GM12891 (cell line): Measurements from ENCODE around the gene KLHL21.

Experiments used
- POLR2A ChIP-seq: IDR thresholded peaks from 2 replicates; pipeline ENCODE4 v1.6.1; 2011; ENCODE audit warnings: low read depth, low read length, control low read depth
- POLR2AphosphoS5 ChIP-seq: IDR thresholded peaks from 2 replicates; pipeline ENCODE4 v1.6.1; 2011; ENCODE audit warnings: low read depth, low read length, control low read depth
- SPI1 ChIP-seq: IDR thresholded peaks from 2 replicates; pipeline ENCODE4 v1.6.1; 2011; ENCODE audit warnings: low read depth, low read length, control low read depth

DNA sequence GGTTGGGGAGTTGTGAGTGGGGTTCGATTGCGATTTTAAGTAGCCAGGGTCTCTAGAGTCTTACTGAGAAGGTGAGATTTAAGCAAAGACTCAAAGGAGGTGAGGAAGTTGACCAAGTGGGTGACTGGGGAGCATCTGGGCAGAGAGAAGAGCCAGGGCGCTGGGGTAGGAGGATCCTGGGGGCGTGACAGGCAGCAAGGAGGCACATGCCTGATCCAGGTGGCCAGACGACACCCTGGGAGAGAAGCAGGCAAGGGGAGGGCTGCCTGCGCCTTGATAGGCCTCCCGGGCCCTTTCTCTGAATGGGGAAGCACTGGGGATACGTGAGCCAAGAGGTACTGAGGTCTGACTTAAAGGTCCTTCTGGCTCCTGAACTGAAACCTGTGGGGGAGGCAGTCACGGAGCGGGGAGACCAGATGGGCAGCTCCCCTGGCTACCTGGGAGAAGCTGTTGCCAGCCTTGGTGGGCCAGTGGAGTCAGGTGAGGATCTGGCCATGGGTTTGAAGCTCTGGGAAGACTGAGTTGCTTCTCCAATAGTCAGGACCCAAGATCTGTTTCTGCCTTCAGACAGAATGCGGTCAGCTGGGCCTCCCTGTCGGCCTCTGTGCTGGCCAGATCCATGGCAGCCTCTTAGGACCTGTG, 17.5 kb downstream of the KLHL21 start:
- TF ChIP-seq POLR2AphosphoS5 (no peak), POLR2A (no peak), SPI1 (no peak)
